ENCODE results near the gene SV2B.
A peak's percentile ranks its signal among the peaks of the same experiment; 100 is the strongest.

Gene SV2B

DNA sequence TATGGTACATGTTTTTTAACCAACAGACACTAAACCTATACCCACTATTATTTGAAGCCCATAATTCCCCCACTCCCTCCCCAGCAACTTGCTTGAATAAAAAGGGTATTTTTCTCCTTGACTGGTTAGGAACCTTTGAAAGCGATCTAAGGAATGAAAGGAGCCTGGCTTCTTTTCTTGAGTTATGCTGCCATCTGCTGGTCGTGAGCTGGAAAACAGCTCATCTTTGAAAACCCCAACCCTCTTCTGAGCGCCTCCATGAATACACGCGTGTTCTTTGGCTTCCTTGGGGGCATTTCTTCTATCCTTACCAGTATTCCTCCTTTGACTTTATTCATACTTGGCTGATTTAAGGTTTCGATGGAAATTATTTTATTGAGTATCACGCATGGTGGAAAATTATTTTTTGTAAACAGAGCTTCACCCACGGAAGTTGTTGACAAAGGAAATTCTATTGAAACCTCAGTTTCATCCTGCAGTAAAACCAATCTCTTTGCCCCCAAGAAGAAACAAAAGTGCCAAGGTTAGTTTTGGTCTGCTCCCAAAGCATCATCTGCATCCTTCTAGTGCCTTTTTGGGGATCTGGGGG is 171.6 kb downstream of the SV2B start:
- Histone ChIP-seq H3K27ac (ENCODE audit: low read depth, low read length) (no peak overlapping the region), H3K9me2 (replicated peaks; ENCODE audit: insufficient read depth, low read length) (no peaks in the 10 kb centered on the region), H3K79me2 (ENCODE audit: insufficient read depth, low read length) (no peaks in the 10 kb centered on the region), H3F3A (ENCODE audit: insufficient read depth) (no peaks in the 10 kb centered on the region), H3K27me3 (ENCODE audit: low read length) (no peaks in the 10 kb centered on the region), H2AFZ (ENCODE audit: low read depth, low read length, severe bottlenecking) (no peak overlapping the region), H4K20me1 (ENCODE audit: low read depth, low read length) (no peaks in the 10 kb centered on the region), H3K9me3 (ENCODE audit: insufficient read depth, low read length) (no peaks in the 10 kb centered on the region), H3K36me3 (ENCODE audit: low read length) (no peaks in the 10 kb centered on the region), H3K9ac (ENCODE audit: low read length) (no peak overlapping the region), H3K4me3 (ENCODE audit: insufficient read depth, low read length, poor library complexity, severe bottlenecking) (no peak overlapping the region), H3K4me2 (ENCODE audit: low read depth, low read length, poor library complexity, severe bottlenecking) (no peak overlapping the region)
- TF ChIP-seq EZH2phosphoT487 (conservative IDR thresholded peaks at IDR 0.05; ENCODE audit: low read length) = no peak
- TF ChIP-seq, protein P1, sequence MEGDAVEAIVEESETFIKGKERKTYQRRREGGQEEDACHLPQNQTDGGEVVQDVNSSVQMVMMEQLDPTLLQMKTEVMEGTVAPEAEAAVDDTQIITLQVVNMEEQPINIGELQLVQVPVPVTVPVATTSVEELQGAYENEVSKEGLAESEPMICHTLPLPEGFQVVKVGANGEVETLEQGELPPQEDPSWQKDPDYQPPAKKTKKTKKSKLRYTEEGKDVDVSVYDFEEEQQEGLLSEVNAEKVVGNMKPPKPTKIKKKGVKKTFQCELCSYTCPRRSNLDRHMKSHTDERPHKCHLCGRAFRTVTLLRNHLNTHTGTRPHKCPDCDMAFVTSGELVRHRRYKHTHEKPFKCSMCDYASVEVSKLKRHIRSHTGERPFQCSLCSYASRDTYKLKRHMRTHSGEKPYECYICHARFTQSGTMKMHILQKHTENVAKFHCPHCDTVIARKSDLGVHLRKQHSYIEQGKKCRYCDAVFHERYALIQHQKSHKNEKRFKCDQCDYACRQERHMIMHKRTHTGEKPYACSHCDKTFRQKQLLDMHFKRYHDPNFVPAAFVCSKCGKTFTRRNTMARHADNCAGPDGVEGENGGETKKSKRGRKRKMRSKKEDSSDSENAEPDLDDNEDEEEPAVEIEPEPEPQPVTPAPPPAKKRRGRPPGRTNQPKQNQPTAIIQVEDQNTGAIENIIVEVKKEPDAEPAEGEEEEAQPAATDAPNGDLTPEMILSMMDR (IDR thresholded peaks at IDR 0.05; ENCODE audit: insufficient read depth, low read length, poor library complexity, severe bottlenecking) = peak; percentile 54

DNA sequence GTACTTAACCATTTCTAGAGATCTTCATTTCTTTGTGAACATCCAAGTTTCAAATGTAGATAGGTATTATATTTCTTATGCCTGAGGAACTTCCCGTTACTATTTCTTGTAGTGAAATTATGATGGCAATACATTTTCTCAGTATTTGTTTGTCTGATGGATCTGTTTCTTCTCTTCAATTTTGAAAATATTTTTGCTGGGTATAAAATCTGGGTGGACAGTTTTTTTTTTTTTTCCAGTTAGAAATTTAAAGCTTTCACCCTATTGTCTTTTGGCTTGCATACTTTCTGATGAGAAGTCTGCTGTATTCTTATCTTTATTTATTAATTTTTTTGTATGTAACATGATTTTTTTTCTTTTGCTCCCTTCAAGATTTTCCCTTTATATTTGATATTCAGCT is 175.8 kb downstream of the SV2B start:
- Histone ChIP-seq H3K79me2 (ENCODE audit: insufficient read depth, low read length) (no peaks in the 10 kb centered on the region), H3K9me2 (replicated peaks; ENCODE audit: insufficient read depth, low read length) (no peaks in the 10 kb centered on the region), H3K27ac (ENCODE audit: low read depth, low read length) (no peak overlapping the region), H3K4me2 (ENCODE audit: low read depth, low read length, poor library complexity, severe bottlenecking) (no peak overlapping the region), H3F3A (ENCODE audit: insufficient read depth) (no peaks in the 10 kb centered on the region), H3K36me3 (ENCODE audit: low read length) (no peaks in the 10 kb centered on the region), H3K9ac (ENCODE audit: low read length) (no peak overlapping the region), H4K20me1 (ENCODE audit: low read depth, low read length) (no peaks in the 10 kb centered on the region), H2AFZ (ENCODE audit: low read depth, low read length, severe bottlenecking) (no peak overlapping the region), H3K27me3 (ENCODE audit: low read length) (no peaks in the 10 kb centered on the region; the same call in 1 of the 2 replicates), H3K4me3 (ENCODE audit: insufficient read depth, low read length, poor library complexity, severe bottlenecking) (no peak overlapping the region), H3K9me3 (ENCODE audit: insufficient read depth, low read length) (peaks cover 3% of the 10 kb centered on the region; the same call in 1 of the 2 replicates)
- TF ChIP-seq EZH2phosphoT487 (conservative IDR thresholded peaks at IDR 0.05; ENCODE audit: low read length) = no peak
- TF ChIP-seq, protein P1 (IDR thresholded peaks at IDR 0.05; ENCODE audit: insufficient read depth, low read length, poor library complexity, severe bottlenecking) = no peak

DNA sequence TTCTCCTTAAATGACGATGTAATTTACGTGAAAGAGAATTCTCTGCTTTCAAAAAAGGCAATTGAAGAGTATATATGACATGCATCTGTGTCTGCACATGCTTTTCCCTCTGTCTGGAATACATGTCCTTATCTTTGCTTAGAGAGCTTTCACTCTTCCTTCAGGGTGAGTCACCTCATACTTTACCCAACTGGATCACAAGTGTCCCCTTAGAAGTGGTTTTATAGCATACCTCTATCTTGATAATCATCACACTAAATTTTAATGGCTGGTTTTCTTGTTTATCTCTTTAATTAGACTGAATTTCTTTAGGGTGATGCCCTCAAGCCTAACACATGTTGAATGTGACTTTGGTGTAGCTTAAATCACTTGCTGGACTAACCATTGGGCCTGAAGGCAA is 178.9 kb downstream of the SV2B start:
- Histone ChIP-seq H3K27me3 (ENCODE audit: low read length) (no peaks in the 10 kb centered on the region; the same call in 1 of the 2 replicates), H3K4me3 (ENCODE audit: insufficient read depth, low read length, poor library complexity, severe bottlenecking) (no peak overlapping the region), H4K20me1 (ENCODE audit: low read depth, low read length) (no peaks in the 10 kb centered on the region), H3K27ac (ENCODE audit: low read depth, low read length) (no peak overlapping the region), H3K36me3 (ENCODE audit: low read length) (no peaks in the 10 kb centered on the region), H3K9ac (ENCODE audit: low read length) (no peak overlapping the region), H3K79me2 (ENCODE audit: insufficient read depth, low read length) (no peaks in the 10 kb centered on the region), H3K4me2 (ENCODE audit: low read depth, low read length, poor library complexity, severe bottlenecking) (no peak overlapping the region), H2AFZ (ENCODE audit: low read depth, low read length, severe bottlenecking) (no peak overlapping the region), H3K9me2 (replicated peaks; ENCODE audit: insufficient read depth, low read length) (no peaks in the 10 kb centered on the region), H3K9me3 (ENCODE audit: insufficient read depth, low read length) (peaks cover 3% of the 10 kb centered on the region; the same call in 1 of the 2 replicates), H3F3A (ENCODE audit: insufficient read depth) (no peaks in the 10 kb centered on the region)
- TF ChIP-seq, protein P1 (IDR thresholded peaks at IDR 0.05; ENCODE audit: insufficient read depth, low read length, poor library complexity, severe bottlenecking) = no peak
- no peak for TF ChIP-seq EZH2phosphoT487 (conservative IDR thresholded peaks at IDR 0.05; ENCODE audit: low read length)

All from SU-DHL-6 (cell line).